Left renal cortex interstitium (tissue), 4 donors: ENCODE data around the gene MAP4K2. TPM values are rescaled to one million over a fixed set of nuclear protein-coding genes. Genes with fewer than 3 reads are reported as not detected.

Experiments used
- DNase-seq, 4 donors: peaks; one replicate each; pipeline ENCODE4 v3.0.0-alpha.2; 2013; ENCODE audit warnings: low read depth in 4 of 4, low spot score in 2 of 4, missing footprints in 1 of 4
- polyA plus RNA-seq, 4 donors: library from polyadenylated mRNA; unstranded; fragments of 120-200 nt; gene quantifications; one replicate each; pipeline ENCODE4 v1.2.1, GENCODE V29; 2013; ENCODE audit not compliant: insufficient read length in 4 of 4

The MAP4K2 gene
- polyA plus RNA-seq, 4 donors, result 17.8 to 25.7 (median 24.2) TPM

GRCh38 chr11:64743591-64744543, 59.1 kb downstream of the MAP4K2 start, which contains the start of gene RASGRP2:
Gene RASGRP2 (minus strand): TSS chr11:64744142. CDS start chr11:64742866, 1,276 bp downstream.
- DNase-seq, result no peak

GRCh38 chr11:64742889-64743590, 60.0 kb downstream of the MAP4K2 start:
- DNase-seq, result no peak

GRCh38 chr11:64742087-64742888, 60.7 kb downstream of the MAP4K2 start:
- no peak for DNase-seq

- DNase-seq, result no peak
Observed at GRCh38 chr11:64741375-64742086, 61.5 kb downstream of the MAP4K2 start.

GRCh38 chr11:64739871-64740270, 63.1 kb downstream of the MAP4K2 start:
- no peak for DNase-seq

- DNase-seq, result no peak
Observed at GRCh38 chr11:64736654-64737053, 66.4 kb downstream of the MAP4K2 start.

GRCh38 chr11:64735725-64736259, 67.2 kb downstream of the MAP4K2 start:
- no peak for DNase-seq

Other genes with a start within 250 kb of the MAP4K2 start
- 10 to 100 TPM; 22.2 to 34.4 (median 28.6) TPM for gene SLC22A11, start 247.3 kb downstream of the MAP4K2 start, polyA plus RNA-seq
- 1 to 10 TPM; 3.6 to 5.6 (median 5.5) TPM for gene SLC22A12, start 212.0 kb downstream of the MAP4K2 start, polyA plus RNA-seq
- 10 to 100 TPM; 11.7 to 27.2 (median 24.9) TPM for gene NRXN2, start 80.0 kb downstream of the MAP4K2 start, polyA plus RNA-seq
- gene RASGRP2, start 59.1 kb downstream of the MAP4K2 start, polyA plus RNA-seq, result 1 to 10 TPM; 3.2 to 7.8 (median 4.5) TPM
- gene PYGM, start 43.2 kb downstream of the MAP4K2 start, polyA plus RNA-seq, result 1 to 10 TPM; 1.6 to 3.0 (median 2.1) TPM
- gene SF1, start 24.7 kb downstream of the MAP4K2 start, polyA plus RNA-seq, result 100 to 1,000 TPM; 263 to 497 (median 371) TPM
- gene MEN1, start 7.3 kb upstream of the MAP4K2 start, polyA plus RNA-seq, result 10 to 100 TPM; 31.6 to 53.5 (median 42.7) TPM
- gene CDC42BPG, start 41.4 kb upstream of the MAP4K2 start, polyA plus RNA-seq, result 1 to 10 TPM; 5.2 to 8.1 (median 5.9) TPM
- 10 to 100 TPM; 54.4 to 77.9 (median 64.7) TPM for gene EHD1, start 75.4 kb upstream of the MAP4K2 start, polyA plus RNA-seq
- 10 to 100 TPM; 12.2 to 28.1 (median 21.6) TPM for gene ATG2A, start 114.0 kb upstream of the MAP4K2 start, polyA plus RNA-seq
- 10 to 100 TPM; 14.4 to 20.2 (median 17.2) TPM for gene PPP2R5B, start 121.5 kb upstream of the MAP4K2 start, polyA plus RNA-seq
- 1 to 10 TPM; 1.9 to 3.1 (median 2.6) TPM for gene GPHA2, start 132.7 kb upstream of the MAP4K2 start, polyA plus RNA-seq
- gene MAJIN, start 168.9 kb upstream of the MAP4K2 start, polyA plus RNA-seq, result 1 to 10 TPM in 1 of 4 donors, under 1 TPM in 3; 0.48 to 1.5 (median 0.72) TPM
- gene BATF2, start 193.8 kb upstream of the MAP4K2 start, polyA plus RNA-seq, result 1 to 10 TPM; 2.3 to 3.3 (median 2.8) TPM
- gene ARL2, start 210.9 kb upstream of the MAP4K2 start, polyA plus RNA-seq, result 10 to 100 TPM; 58.1 to 81.6 (median 64.8) TPM
- 10 to 100 TPM; 25.5 to 34.3 (median 30.4) TPM for gene SNX15, start 224.2 kb upstream of the MAP4K2 start, polyA plus RNA-seq
- 10 to 100 TPM; 10.2 to 20.3 (median 13.5) TPM for gene SAC3D1, start 238.0 kb upstream of the MAP4K2 start, polyA plus RNA-seq